SK-N-SH (cell line): ENCODE results near the gene PPP1R18. TPM values are rescaled to one million over a fixed set of nuclear protein-coding genes. Genes with fewer than 3 reads are reported as not detected.

ENCODE experiments used
- CTCF ChIA-PET: fragments of 300-600, 350-600 bp; formaldehyde crosslinking; extraction: SDS; loops from one replicate; lab custom pipeline; 2021; lab: Yijun Ruan, JAX
- POLR2A ChIA-PET: fragments of 350-600 bp; sonication (Branson Sonifier 250); formaldehyde crosslinking; extraction: SDS; loops from one replicate; lab custom pipeline; 2020; ENCODE audit warnings: antibody characterized with exemption, inconsistent platforms; lab: Yijun Ruan, JAX
- DNase-seq: peaks from one replicate; pipeline ENCODE4 v3.0.0; 2012
- H2AFZ ChIP-seq: fragments of 200-600 bp; sonication (generic); 2 replicates; pipeline ENCODE4 v1.8.1; 2016; ENCODE audit warnings: antibody characterized with exemption, mild to moderate bottlenecking, low read depth
- H3F3A ChIP-seq: fragments of 200-600 bp; sonication (generic); replicated peaks from 2 replicates; pipeline ENCODE3; 2016; ENCODE audit warnings: antibody characterized with exemption, mild to moderate bottlenecking; ENCODE audit not compliant: insufficient read depth
- H3K27ac ChIP-seq, 2 experiments: fragments of 200-500 bp in 1 of 2; fragments of 200-600 bp in 1 of 2; sonication (Bioruptor generic) in 1 of 2; sonication (generic), shearing (Covaris generic) in 1 of 2; 2 replicates each; pipeline versions ENCODE4 v1.5.1 to v1.6.1; 2014 to 2016; ENCODE audit warnings: low read depth in 2 of 2, inconsistent platforms in 1 of 2, low read length in 1 of 2, mild to moderate bottlenecking in 1 of 2, mixed read lengths in 1 of 2
- H3K27me3 ChIP-seq: fragments of 200-600 bp; sonication (generic), shearing (Covaris generic); 2 replicates; pipeline ENCODE4 v1.6.1; 2016; ENCODE audit warnings: mixed run types; ENCODE audit not compliant: insufficient read depth
- H3K36me3 ChIP-seq, 2 experiments: fragments of 200-500 bp in 1 of 2; fragments of 200-600 bp in 1 of 2; sonication (Bioruptor generic) in 1 of 2; sonication (generic) in 1 of 2; replicated peaks in 1 of 2; 2 replicates each; pipeline versions ENCODE3 to v1.5.1; 2014 to 2016; ENCODE audit warnings: low read length in 1 of 2, mild to moderate bottlenecking in 1 of 2; ENCODE audit not compliant: insufficient read depth in 2 of 2, control insufficient read depth in 1 of 2
- H3K4me1 ChIP-seq, 2 experiments: fragments of 200-500 bp in 1 of 2; fragments of 200-600 bp in 1 of 2; sonication (Bioruptor generic) in 1 of 2; sonication (generic), shearing (Covaris generic) in 1 of 2; 2 replicates each; pipeline versions ENCODE4 v1.5.1 to v1.6.1; 2014 to 2016; ENCODE audit warnings: low read depth in 1 of 2, low read length in 1 of 2, mixed run types in 1 of 2; ENCODE audit not compliant: insufficient read depth in 2 of 2, control insufficient read depth in 1 of 2
- H3K4me2 ChIP-seq: fragments of 200-600 bp; sonication (generic), shearing (Covaris generic); 2 replicates; pipeline ENCODE4 v1.6.1; 2017; ENCODE audit warnings: mixed run types
- H3K4me3 ChIP-seq, 2 experiments: fragments of 200-500 bp in 1 of 2; fragments of 200-600 bp in 1 of 2; sonication (Bioruptor generic) in 1 of 2; sonication (generic), shearing (Covaris generic) in 1 of 2; 2 replicates each; pipeline versions ENCODE4 v1.5.1 to v1.8.1; 2014 to 2016; ENCODE audit warnings: low read depth in 2 of 2, inconsistent platforms in 1 of 2, low read length in 1 of 2, mild to moderate bottlenecking in 1 of 2, mixed read lengths in 1 of 2, moderate library complexity in 1 of 2
- H3K79me2 ChIP-seq: fragments of 200-600 bp; sonication (generic); 2 replicates; pipeline ENCODE4 v1.8.1; 2017; ENCODE audit warnings: mild to moderate bottlenecking; ENCODE audit not compliant: insufficient read depth
- H3K9ac ChIP-seq: fragments of 200-600 bp; sonication (generic); 2 replicates; pipeline ENCODE4 v1.6.1; 2017; ENCODE audit warnings: mixed run types
- H3K9me2 ChIP-seq: fragments of 200-600 bp; sonication (generic); 2 replicates; pipeline ENCODE4 v1.6.1; 2017; ENCODE audit warnings: mixed run types
- H3K9me3 ChIP-seq: fragments of 200-600 bp; sonication (generic); 2 replicates; pipeline ENCODE4 v1.6.1; 2017; ENCODE audit warnings: mixed run types, mild to moderate bottlenecking, moderate library complexity
- H4K20me1 ChIP-seq: fragments of 200-600 bp; sonication (generic); 2 replicates; pipeline ENCODE4 v1.6.1; 2017; ENCODE audit warnings: mild to moderate bottlenecking, mixed run types; ENCODE audit not compliant: insufficient read depth
- CHD2 ChIP-seq: fragments of 150-350 bp; IDR thresholded peaks from 2 replicates; pipeline ENCODE4 v1.6.1; 2018; ENCODE audit warnings: low read length; ENCODE audit not compliant: partially characterized antibody
- CTCF ChIP-seq: fragments of 200-600 bp; sonication (generic); IDR thresholded peaks from 2 replicates; pipeline ENCODE4 v1.6.1; 2017; ENCODE audit warnings: antibody characterized with exemption, mild to moderate bottlenecking, moderate library complexity
- ELF1 ChIP-seq: IDR thresholded peaks from 2 replicates; pipeline ENCODE4 v1.4.0; 2012
- RAD21 ChIP-seq: IDR thresholded peaks from 2 replicates; pipeline ENCODE4 v1.6.1; 2012; ENCODE audit warnings: mild to moderate bottlenecking, low read length
- RCOR1 ChIP-seq: fragments of 150-350 bp; IDR thresholded peaks from 2 replicates; pipeline ENCODE4 v1.6.1; 2017; ENCODE audit warnings: antibody characterized with exemption, low read length
- RXRA ChIP-seq: IDR thresholded peaks from 2 replicates; pipeline ENCODE4 v1.4.0; 2012; ENCODE audit warnings: low read depth, mild to moderate bottlenecking, borderline replicate concordance
- SMC3 ChIP-seq: IDR thresholded peaks from 2 replicates; pipeline ENCODE4 v1.6.1; 2012; ENCODE audit warnings: low read depth, low read length, improper control_type of control experiment
- TEAD4 ChIP-seq: IDR thresholded peaks from 2 replicates; pipeline ENCODE4 v1.4.0; 2012; ENCODE audit warnings: mild to moderate bottlenecking, borderline replicate concordance; ENCODE audit not compliant: insufficient read depth
- USF1 ChIP-seq: IDR thresholded peaks from 2 replicates; pipeline ENCODE4 v1.4.0; 2012; ENCODE audit warnings: low read depth, borderline replicate concordance
- WGBS: methylation state at CpG from one replicate; pipeline ENCODE4 v1.1.6; 2017; ENCODE audit warnings: low lambda C conversion rate; 5-methylcytosine and 5-hydroxymethylcytosine counted together
- polyA plus RNA-seq, 3 experiments: library from polyadenylated mRNA; depleted of rRNA; stranded (reverse); fragments of >200 nt; gene quantifications; 2 replicates each; pipeline ENCODE4 v1.2.3, GENCODE V29; 2012
- TF ChIP-seq, protein P1 (sequence below): IDR thresholded peaks from 2 replicates; pipeline ENCODE4; 2012
- TF ChIP-seq, protein P2 (sequence below): IDR thresholded peaks from 2 replicates; pipeline ENCODE4 v1.6.1; 2012; ENCODE audit warnings: mild to moderate bottlenecking, low read depth, low read length, moderate library complexity

Gene PPP1R18
- polyA plus RNA-seq, 1 of the 3 experiments (the other 2 are of a cell fraction), result 73.2 TPM

DNA sequence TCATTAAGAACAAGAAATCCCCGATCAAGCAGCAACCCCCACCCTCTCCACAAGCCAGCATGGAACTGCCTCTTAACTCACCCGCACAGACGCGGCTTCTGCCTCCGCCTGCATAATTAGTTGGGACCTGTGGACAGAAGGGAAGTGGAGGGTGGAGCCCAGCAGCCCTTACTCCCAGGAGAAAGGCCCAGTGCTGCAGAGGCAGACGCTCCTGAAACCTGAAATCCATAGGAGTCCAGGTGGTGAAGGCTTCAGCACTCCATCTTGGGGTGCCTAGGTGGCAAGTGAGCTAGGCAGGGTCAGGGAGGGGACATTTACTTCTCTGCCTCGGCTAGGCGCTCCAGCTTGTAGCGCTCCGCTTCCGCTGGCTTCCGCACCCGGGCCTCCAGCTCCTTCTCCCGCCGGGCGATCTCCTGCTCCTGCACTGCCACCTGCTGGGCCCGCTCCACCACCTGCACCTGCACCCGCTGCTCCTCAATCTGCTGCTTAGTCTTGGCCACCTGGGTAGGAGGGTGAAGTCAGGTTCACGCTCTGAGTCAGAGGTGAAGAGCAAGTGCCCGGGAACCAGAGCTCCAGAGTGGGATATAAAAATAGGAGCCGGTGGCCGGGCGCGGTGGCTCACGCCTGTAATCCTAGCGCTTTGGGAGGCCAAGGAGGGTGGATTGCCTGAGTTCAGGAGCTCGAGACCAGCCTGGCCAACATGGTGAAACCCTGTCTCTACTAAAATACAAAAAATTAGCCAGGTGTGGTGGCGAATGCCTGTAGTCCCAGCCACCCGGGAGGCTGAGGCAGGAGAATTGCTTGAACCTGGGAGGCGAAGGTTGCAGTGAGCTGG, 44.4 kb upstream of the PPP1R18 start:
- Histone ChIP-seq H3K4me2 (no peak overlapping the region), H3K4me3 (no peak overlapping the region), H2AFZ (no peak overlapping the region), H3K9ac (no peak overlapping the region), H3K9me3 (no peaks in the 10 kb centered on the region), H3K79me2 (peaks cover 46% of the 10 kb centered on the region), H4K20me1 (peaks cover 20% of the 10 kb centered on the region), H3K9me2 (no peaks in the 10 kb centered on the region), H3F3A (peaks cover 71% of the 10 kb centered on the region), H3K27me3 (no peaks in the 10 kb centered on the region), H3K4me1 (peaks cover 0 to 3% of the 10 kb centered on the region in 2 experiments; a peak in 1 of 4 replicates), H3K36me3 (peaks cover 44 to 66% of the 10 kb centered on the region in 2 experiments), H3K27ac (peak overlapping the region in 1 of 2 experiments; percentile 62; a peak in 2 of 4 replicates)
- ChIA-PET POLR2A (interaction anchor here (0.6 to 1.1 kb wide), 3 partner anchors 8 to 52 kb away, joined by 4 to 7 read pairs (median 6); no protein-coding TSS in a partner anchor), CTCF (interaction anchor here (0.6 to 42.4 kb wide), 28 partner anchors 8 to 1760 kb away, joined by 3 to 838 read pairs (median 4); partner anchors contain the start of genes DHX16, FLOT1, NRM and PPP1R18)
- DNase-seq, result peak; percentile 77
- TF ChIP-seq SMC3 (peak; percentile 48; the same call in 1 of the 2 replicates), CTCF (peak; percentile 51), RCOR1 (no peak), RAD21 (peak; percentile 67)
- WGBS, result 88% methylated on average over 29 of the region's 30 CpGs

GRCh38 chr6:30727920-30728553, 41.6 kb upstream of the PPP1R18 start:
- H3K9ac ChIP-seq, result no peak overlapping the region
- ChIA-PET CTCF (interaction anchor here (42.4 kb wide), 1 partner anchor 42 kb away, joined by 838 read pairs; the partner anchor contains the start of genes DHX16, NRM and PPP1R18), POLR2A (interaction anchor here (0.5 to 0.7 kb wide), 6 partner anchors 11 to 1120 kb away, joined by 3 to 4 read pairs (median 4); no protein-coding TSS in a partner anchor)
- 69% methylated on average over 7 of the region's 7 CpGs for WGBS
- H4K20me1 ChIP-seq, result peaks cover 45% of the 10 kb centered on the region
- peaks cover 42% of the 10 kb centered on the region for H3K79me2 ChIP-seq
- H3K4me2 ChIP-seq, result no peak overlapping the region
- peak overlapping the region; percentile 8 to 62; a peak in 2 of 4 replicates for H3K27ac ChIP-seq
- peaks cover 57 to 62% of the 10 kb centered on the region in 2 experiments for H3K36me3 ChIP-seq
- TF ChIP-seq USF1 (no peak), ELF1 (no peak), SMC3 (peak; percentile 21; the same call in 1 of the 2 replicates), RAD21 (peak; percentile 27; the same call in 1 of the 2 replicates), RXRA (no peak), CTCF (peak; percentile 56), CHD2 (no peak), TEAD4 (no peak), RCOR1 (no peak)
- TF ChIP-seq, protein P1, sequence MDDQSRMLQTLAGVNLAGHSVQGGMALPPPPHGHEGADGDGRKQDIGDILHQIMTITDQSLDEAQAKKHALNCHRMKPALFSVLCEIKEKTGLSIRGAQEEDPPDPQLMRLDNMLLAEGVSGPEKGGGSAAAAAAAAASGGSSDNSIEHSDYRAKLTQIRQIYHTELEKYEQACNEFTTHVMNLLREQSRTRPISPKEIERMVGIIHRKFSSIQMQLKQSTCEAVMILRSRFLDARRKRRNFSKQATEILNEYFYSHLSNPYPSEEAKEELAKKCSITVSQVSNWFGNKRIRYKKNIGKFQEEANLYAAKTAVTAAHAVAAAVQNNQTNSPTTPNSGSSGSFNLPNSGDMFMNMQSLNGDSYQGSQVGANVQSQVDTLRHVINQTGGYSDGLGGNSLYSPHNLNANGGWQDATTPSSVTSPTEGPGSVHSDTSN, result no peak
- TF ChIP-seq, protein P2, sequence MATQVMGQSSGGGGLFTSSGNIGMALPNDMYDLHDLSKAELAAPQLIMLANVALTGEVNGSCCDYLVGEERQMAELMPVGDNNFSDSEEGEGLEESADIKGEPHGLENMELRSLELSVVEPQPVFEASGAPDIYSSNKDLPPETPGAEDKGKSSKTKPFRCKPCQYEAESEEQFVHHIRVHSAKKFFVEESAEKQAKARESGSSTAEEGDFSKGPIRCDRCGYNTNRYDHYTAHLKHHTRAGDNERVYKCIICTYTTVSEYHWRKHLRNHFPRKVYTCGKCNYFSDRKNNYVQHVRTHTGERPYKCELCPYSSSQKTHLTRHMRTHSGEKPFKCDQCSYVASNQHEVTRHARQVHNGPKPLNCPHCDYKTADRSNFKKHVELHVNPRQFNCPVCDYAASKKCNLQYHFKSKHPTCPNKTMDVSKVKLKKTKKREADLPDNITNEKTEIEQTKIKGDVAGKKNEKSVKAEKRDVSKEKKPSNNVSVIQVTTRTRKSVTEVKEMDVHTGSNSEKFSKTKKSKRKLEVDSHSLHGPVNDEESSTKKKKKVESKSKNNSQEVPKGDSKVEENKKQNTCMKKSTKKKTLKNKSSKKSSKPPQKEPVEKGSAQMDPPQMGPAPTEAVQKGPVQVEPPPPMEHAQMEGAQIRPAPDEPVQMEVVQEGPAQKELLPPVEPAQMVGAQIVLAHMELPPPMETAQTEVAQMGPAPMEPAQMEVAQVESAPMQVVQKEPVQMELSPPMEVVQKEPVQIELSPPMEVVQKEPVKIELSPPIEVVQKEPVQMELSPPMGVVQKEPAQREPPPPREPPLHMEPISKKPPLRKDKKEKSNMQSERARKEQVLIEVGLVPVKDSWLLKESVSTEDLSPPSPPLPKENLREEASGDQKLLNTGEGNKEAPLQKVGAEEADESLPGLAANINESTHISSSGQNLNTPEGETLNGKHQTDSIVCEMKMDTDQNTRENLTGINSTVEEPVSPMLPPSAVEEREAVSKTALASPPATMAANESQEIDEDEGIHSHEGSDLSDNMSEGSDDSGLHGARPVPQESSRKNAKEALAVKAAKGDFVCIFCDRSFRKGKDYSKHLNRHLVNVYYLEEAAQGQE, result no peak
- DNase-seq, result peak; percentile 36
- H3K9me2 ChIP-seq, result no peaks in the 10 kb centered on the region
- H3K4me1 ChIP-seq, result peaks cover 18 to 23% of the 10 kb centered on the region in 2 experiments
- no peaks in the 10 kb centered on the region for H3K27me3 ChIP-seq
- no peaks in the 10 kb centered on the region for H3K9me3 ChIP-seq
- H3F3A ChIP-seq, result peaks cover 87% of the 10 kb centered on the region
- H3K4me3 ChIP-seq, result no peak overlapping the region
- H2AFZ ChIP-seq, result no peak overlapping the region
